GM19240 (cell line): Measurements from ENCODE around the gene SSBP4.
"Not testable (repeated sequence)": the region's sequence is repeated elsewhere in the genome, so short reads cannot be mapped to it uniquely, and the experiment has no call there.

ENCODE experiments used
- DNase-seq: peaks from one replicate; pipeline ENCODE4 v3.0.0; 2011; ENCODE audit warnings: low spot score; ENCODE audit not compliant: insufficient read length

Gene SSBP4

GRCh38 chr19:18419195-18419698 is at the start of gene SSBP4:
Gene SSBP4 (plus strand): TSS chr19:18419398. CDS start chr19:18419649, 251 bp downstream.
- DNase-seq = no peak

- DNase-seq = no peak
Observed at GRCh38 chr19:18373407-18373891, 45.7 kb upstream of the SSBP4 start.

- peak; percentile 95 for DNase-seq
Observed at GRCh38 chr19:18373892-18374629, 45.1 kb upstream of the SSBP4 start.

GRCh38 chr19:18377026-18377425 is 42.2 kb upstream of the SSBP4 start:
- no peak for DNase-seq

GRCh38 chr19:18379803-18380747 is 39.1 kb upstream of the SSBP4 start:
- no peak for DNase-seq

- DNase-seq = no peak
Observed at GRCh38 chr19:18380843-18381242, 38.4 kb upstream of the SSBP4 start.

- not testable (repeated sequence) for DNase-seq
Observed at GRCh38 chr19:18383622-18384021, 35.6 kb upstream of the SSBP4 start.

- DNase-seq = no peak
Observed at GRCh38 chr19:18384775-18385174, 34.4 kb upstream of the SSBP4 start.

- DNase-seq = no peak
Observed at GRCh38 chr19:18385359-18385674, 33.9 kb upstream of the SSBP4 start.

GRCh38 chr19:18385675-18386542 is 33.3 kb upstream of the SSBP4 start, which contains the start of gene GDF15:
Gene GDF15 (plus strand): TSS chr19:18386158. CDS start chr19:18386190, 32 bp downstream.
- DNase-seq = no peak

- no peak for DNase-seq
Observed at GRCh38 chr19:18386543-18387271, 32.5 kb upstream of the SSBP4 start.

- DNase-seq = peak; percentile 89
Observed at GRCh38 chr19:18388100-18388959, 30.9 kb upstream of the SSBP4 start.

- DNase-seq = no peak
Observed at GRCh38 chr19:18388960-18389725, 30.1 kb upstream of the SSBP4 start.

GRCh38 chr19:18389726-18390064 is 29.5 kb upstream of the SSBP4 start:
- no peak for DNase-seq

GRCh38 chr19:18390065-18390907 is 28.9 kb upstream of the SSBP4 start:
- DNase-seq = no peak

GRCh38 chr19:18391509-18392075 is 27.6 kb upstream of the SSBP4 start:
- DNase-seq = no peak

- no peak for DNase-seq
Observed at GRCh38 chr19:18392417-18392816, 26.8 kb upstream of the SSBP4 start.

- DNase-seq = no peak
Observed at GRCh38 chr19:18392926-18393325, 26.3 kb upstream of the SSBP4 start.
